ENCODE results near the gene KRTAP4-2.
"Not testable (repeated sequence)": the region's sequence is repeated elsewhere in the genome, so short reads cannot be mapped to it uniquely, and the experiment has no call there.

Gene KRTAP4-2

DNA sequence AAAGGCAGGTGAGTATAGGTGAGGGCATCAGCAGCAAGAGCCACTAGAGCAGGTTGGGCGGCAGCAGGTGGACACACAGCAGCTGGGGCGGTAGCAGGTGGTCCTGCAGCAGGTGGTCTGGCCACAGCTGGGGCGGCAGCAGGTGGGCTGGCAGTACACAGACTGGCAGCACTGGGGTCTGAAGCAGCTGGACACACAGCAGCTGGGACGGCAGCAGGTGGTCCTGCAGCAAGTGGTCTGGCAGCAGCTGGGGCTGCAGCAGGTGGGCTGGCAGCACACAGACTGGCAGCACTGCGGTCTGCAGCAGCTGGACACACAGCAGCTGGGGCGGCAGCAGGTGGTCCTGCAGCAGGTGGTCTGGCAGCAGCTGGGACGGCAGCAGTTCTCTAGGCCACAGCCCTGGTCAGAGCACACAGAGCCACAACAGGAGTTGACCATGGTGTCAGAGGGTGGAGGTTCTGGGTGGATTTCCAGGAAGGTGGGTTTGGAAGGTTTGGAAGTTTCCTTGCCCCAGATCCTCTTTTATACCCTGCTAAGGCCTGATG lies at the start of gene KRTAP4-2:
KRTAP4-2 (minus strand) TSS at position 495 of the 545 bp plus-strand sequence; CDS start at position 438, 57 bp downstream.
- no peak within 1 kb of the TSS for H3K4me3 ChIP-seq (ENCODE audit: insufficient read length, low read depth)
- H3K36me3 ChIP-seq (ENCODE audit: insufficient read depth, insufficient read length, low read length): no peaks in the 10 kb centered on the region
- no peaks in the 10 kb centered on the region for H3K9me3 ChIP-seq (ENCODE audit: insufficient read depth, low read length)
- no peak within 1 kb of the TSS for H3K9ac ChIP-seq (ENCODE audit: insufficient read length, low read depth)
- TF ChIP-seq SUZ12 (IDR thresholded peaks at IDR 0.05; ENCODE audit: extremely low read depth, insufficient read depth, insufficient read length) (no peak), YY1 (IDR thresholded peaks at IDR 0.05; ENCODE audit: insufficient read depth, insufficient read length) (no peak), ZNF274 (IDR thresholded peaks at IDR 0.05; ENCODE audit: low read depth, low read length) (no peak)
- DNase-seq (ENCODE audit: low read depth, low spot score): no peak
- no peaks in the 10 kb centered on the region for H3K27me3 ChIP-seq (ENCODE audit: insufficient read depth, insufficient read length)
- H3K4me1 ChIP-seq (ENCODE audit: insufficient read depth, insufficient read length): no peaks in the 10 kb centered on the region

DNA sequence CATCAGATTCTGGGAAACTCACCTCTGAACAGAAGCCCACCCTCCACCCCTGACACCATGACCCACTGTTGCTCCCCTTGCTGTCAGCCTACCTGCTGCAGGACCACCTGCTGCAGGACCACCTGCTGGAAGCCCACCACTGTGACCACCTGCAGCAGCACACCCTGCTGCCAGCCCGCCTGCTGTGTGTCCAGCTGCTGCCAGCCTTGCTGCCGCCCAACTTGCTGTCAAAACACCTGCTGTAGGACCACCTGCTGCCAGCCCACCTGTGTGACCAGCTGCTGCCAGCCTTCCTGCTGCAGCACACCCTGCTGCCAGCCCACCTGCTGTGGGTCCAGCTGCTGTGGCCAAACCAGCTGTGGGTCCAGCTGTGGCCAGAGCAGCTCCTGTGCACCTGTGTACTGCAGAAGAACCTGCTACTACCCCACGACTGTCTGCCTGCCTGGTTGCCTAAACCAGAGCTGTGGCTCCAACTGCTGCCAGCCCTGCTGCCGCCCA lies 48.6 kb upstream of the KRTAP4-2 start, which contains the start of gene KRTAP9-2:
KRTAP9-2 (plus strand) TSS at position 51 of the 498 bp plus-strand sequence; CDS start at position 58, 7 bp downstream.
- not testable (repeated sequence) for DNase-seq (ENCODE audit: low read depth, low spot score); H3K4me3 ChIP-seq (ENCODE audit: insufficient read length, low read depth); H3K9me3 ChIP-seq (ENCODE audit: insufficient read depth, low read length); H3K27me3 ChIP-seq (ENCODE audit: insufficient read depth, insufficient read length); H3K4me1 ChIP-seq (ENCODE audit: insufficient read depth, insufficient read length); H3K9ac ChIP-seq (ENCODE audit: insufficient read length, low read depth); H3K36me3 ChIP-seq (ENCODE audit: insufficient read depth, insufficient read length, low read length)

DNA sequence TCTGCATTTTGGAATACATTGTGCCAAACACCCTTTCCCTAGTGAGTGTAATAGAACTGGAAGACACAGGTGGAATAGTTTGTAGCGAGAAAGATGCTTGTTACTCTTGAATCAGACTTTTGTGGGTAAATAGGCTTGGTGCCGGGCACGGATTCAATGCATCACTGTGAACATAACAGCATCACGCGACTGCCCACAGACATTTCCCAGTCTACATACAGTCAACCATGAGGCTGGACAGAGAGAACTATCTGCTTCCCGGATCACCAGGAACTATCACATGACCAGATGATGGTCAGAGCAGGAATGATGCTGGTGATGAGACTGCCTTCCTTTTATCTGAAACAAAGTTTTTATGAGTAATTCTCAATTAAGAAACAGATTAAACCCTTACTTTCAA lies 48.0 kb upstream of the KRTAP4-2 start:
- Histone ChIP-seq H3K27me3 (ENCODE audit: insufficient read depth, insufficient read length) (no peaks in the 10 kb centered on the region), H3K9ac (ENCODE audit: insufficient read length, low read depth) (no peak overlapping the region), H3K9me3 (ENCODE audit: insufficient read depth, low read length) (no peaks in the 10 kb centered on the region), H3K4me1 (ENCODE audit: insufficient read depth, insufficient read length) (no peaks in the 10 kb centered on the region), H3K4me3 (ENCODE audit: insufficient read length, low read depth) (no peak overlapping the region), H3K36me3 (ENCODE audit: insufficient read depth, insufficient read length, low read length) (no peaks in the 10 kb centered on the region)
- no peak for DNase-seq (ENCODE audit: low read depth, low spot score)
- TF ChIP-seq SUZ12 (IDR thresholded peaks at IDR 0.05; ENCODE audit: extremely low read depth, insufficient read depth, insufficient read length) (no peak), YY1 (IDR thresholded peaks at IDR 0.05; ENCODE audit: insufficient read depth, insufficient read length) (no peak), ZNF274 (IDR thresholded peaks at IDR 0.05; ENCODE audit: low read depth, low read length) (no peak)

DNA sequence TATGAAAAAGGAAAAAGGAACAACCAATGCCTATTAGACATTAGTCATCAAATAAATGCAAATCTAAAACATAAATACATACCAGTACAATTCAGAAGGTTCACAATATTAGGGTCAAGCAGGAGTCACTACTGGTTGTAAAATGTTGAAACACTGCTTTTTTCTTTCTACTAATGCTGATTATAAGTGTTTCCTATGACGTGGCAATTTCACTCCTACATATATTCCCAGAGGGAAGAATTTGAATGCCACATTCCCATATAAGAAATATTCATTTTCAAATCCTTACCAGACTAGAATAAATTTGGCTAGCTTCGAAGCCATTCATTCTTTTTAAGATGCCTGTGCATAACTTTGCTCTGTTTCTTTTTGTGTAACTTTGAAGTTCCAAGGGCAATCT lies 45.8 kb upstream of the KRTAP4-2 start:
- Histone ChIP-seq H3K4me3 (ENCODE audit: insufficient read length, low read depth) (no peak overlapping the region), H3K36me3 (ENCODE audit: insufficient read depth, insufficient read length, low read length) (no peaks in the 10 kb centered on the region), H3K27me3 (ENCODE audit: insufficient read depth, insufficient read length) (no peaks in the 10 kb centered on the region), H3K9ac (ENCODE audit: insufficient read length, low read depth) (no peak overlapping the region), H3K9me3 (ENCODE audit: insufficient read depth, low read length) (no peaks in the 10 kb centered on the region), H3K4me1 (ENCODE audit: insufficient read depth, insufficient read length) (no peaks in the 10 kb centered on the region)
- no peak for DNase-seq (ENCODE audit: low read depth, low spot score)
- TF ChIP-seq SUZ12 (IDR thresholded peaks at IDR 0.05; ENCODE audit: extremely low read depth, insufficient read depth, insufficient read length): no peak
- TF ChIP-seq YY1 (IDR thresholded peaks at IDR 0.05; ENCODE audit: insufficient read depth, insufficient read length): no peak

DNA sequence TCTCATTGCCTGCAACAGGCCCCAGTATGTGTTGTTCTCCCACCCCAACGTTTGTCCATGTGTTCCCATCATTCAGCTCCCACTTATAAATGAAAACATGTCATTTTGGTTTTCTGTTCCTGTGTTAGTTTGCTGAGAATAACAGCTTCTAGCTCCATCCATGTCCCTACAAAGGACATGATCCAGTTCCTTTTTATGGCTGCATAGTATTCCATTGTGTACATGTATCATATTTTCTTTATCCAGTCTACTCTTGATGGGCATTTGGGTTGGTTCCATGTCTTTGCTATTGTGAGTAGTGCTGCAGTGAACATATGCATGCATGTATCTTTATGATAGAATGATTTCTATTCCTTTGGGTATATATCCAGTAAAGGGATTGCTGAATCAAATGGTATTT lies 37.7 kb upstream of the KRTAP4-2 start:
- Histone ChIP-seq H3K4me3 (ENCODE audit: insufficient read length, low read depth) (no peak overlapping the region), H3K4me1 (ENCODE audit: insufficient read depth, insufficient read length) (no peaks in the 10 kb centered on the region), H3K9ac (ENCODE audit: insufficient read length, low read depth) (no peak overlapping the region), H3K9me3 (ENCODE audit: insufficient read depth, low read length) (no peaks in the 10 kb centered on the region), H3K27me3 (ENCODE audit: insufficient read depth, insufficient read length) (no peaks in the 10 kb centered on the region), H3K36me3 (ENCODE audit: insufficient read depth, insufficient read length, low read length) (no peaks in the 10 kb centered on the region)
- TF ChIP-seq ZNF274 (IDR thresholded peaks at IDR 0.05; ENCODE audit: low read depth, low read length): no peak
- no peak for TF ChIP-seq YY1 (IDR thresholded peaks at IDR 0.05; ENCODE audit: insufficient read depth, insufficient read length)
- no peak for TF ChIP-seq SUZ12 (IDR thresholded peaks at IDR 0.05; ENCODE audit: extremely low read depth, insufficient read depth, insufficient read length)
- no peak for DNase-seq (ENCODE audit: low read depth, low spot score)

DNA sequence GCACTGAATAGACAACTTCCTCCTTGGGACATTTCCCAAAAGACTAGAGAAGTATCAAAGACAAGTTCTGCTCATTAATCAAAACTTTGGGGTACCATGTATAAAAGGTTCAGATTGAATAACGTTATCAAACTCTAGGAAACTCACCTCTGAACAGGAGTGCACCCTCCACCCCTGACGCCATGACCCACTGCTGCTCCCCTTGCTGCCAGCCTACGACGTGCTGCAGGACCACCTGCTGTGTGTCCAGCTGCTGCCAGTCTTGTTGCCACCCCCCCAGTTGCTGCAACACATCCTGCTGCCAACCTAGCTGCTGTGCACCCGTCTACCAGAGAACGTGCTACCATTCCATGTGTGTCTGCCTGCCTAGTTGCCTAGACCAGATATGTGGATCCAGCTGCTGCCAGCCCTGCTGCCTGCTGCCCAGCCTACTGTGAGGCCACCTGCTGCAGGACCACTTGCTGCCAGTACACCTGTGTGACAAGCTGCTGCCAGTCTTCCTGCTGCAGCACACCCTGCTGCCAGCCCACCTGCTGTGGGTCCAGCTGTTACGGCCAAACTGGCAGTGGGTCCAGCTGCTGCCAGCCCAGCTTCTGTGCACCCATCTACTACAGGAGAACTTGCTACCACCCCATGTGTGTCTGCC lies 34.6 kb upstream of the KRTAP4-2 start:
- TF ChIP-seq YY1 (IDR thresholded peaks at IDR 0.05; ENCODE audit: insufficient read depth, insufficient read length) (no peak), ZNF274 (IDR thresholded peaks at IDR 0.05; ENCODE audit: low read depth, low read length) (no peak), SUZ12 (IDR thresholded peaks at IDR 0.05; ENCODE audit: extremely low read depth, insufficient read depth, insufficient read length) (no peak)
- Histone ChIP-seq H3K4me3 (ENCODE audit: insufficient read length, low read depth) (no peak overlapping the region), H3K27me3 (ENCODE audit: insufficient read depth, insufficient read length) (no peaks in the 10 kb centered on the region), H3K4me1 (ENCODE audit: insufficient read depth, insufficient read length) (no peaks in the 10 kb centered on the region), H3K36me3 (ENCODE audit: insufficient read depth, insufficient read length, low read length) (no peaks in the 10 kb centered on the region), H3K9ac (ENCODE audit: insufficient read length, low read depth) (no peak overlapping the region), H3K9me3 (ENCODE audit: insufficient read depth, low read length) (peaks cover 6% of the 10 kb centered on the region; the same call in 1 of the 2 replicates)
- DNase-seq (ENCODE audit: low read depth, low spot score): no peak

DNA sequence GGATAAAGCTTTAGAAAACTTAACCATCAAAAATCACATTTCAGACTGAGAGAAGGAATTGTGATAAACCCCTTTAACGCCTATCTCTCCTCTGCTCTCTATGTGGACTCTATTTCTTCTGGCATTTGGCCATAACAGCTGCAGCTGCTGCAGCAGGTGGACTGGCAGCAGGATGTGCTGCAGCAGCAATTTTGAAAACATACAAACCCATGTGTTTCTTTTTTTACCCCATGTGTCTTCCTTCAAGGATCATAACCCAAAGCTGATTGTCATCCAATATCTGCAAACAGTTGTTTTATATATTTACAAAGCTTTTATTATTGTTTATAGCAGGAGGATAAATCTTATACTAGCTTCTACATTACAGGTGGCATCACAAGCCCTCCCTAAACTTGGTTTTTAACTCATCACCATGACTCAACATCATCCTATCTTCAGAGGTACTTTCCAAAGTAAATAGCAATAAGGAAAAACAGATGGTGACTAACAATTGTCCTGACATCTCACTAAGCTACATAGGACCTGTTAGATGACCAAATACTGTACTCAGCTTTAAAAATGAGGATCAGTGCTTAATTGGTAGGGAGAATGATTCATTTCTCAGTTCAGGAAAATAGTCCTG lies 33.9 kb upstream of the KRTAP4-2 start:
- H3K27me3 ChIP-seq (ENCODE audit: insufficient read depth, insufficient read length): no peaks in the 10 kb centered on the region
- DNase-seq (ENCODE audit: low read depth, low spot score): no peak
- no peak overlapping the region for H3K9ac ChIP-seq (ENCODE audit: insufficient read length, low read depth)
- no peak for TF ChIP-seq ZNF274 (IDR thresholded peaks at IDR 0.05; ENCODE audit: low read depth, low read length)
- no peak for TF ChIP-seq YY1 (IDR thresholded peaks at IDR 0.05; ENCODE audit: insufficient read depth, insufficient read length)
- TF ChIP-seq SUZ12 (IDR thresholded peaks at IDR 0.05; ENCODE audit: extremely low read depth, insufficient read depth, insufficient read length): no peak
- H3K4me1 ChIP-seq (ENCODE audit: insufficient read depth, insufficient read length): no peaks in the 10 kb centered on the region
- no peak overlapping the region for H3K4me3 ChIP-seq (ENCODE audit: insufficient read length, low read depth)
- H3K9me3 ChIP-seq (ENCODE audit: insufficient read depth, low read length): peaks cover 12% of the 10 kb centered on the region
- no peaks in the 10 kb centered on the region for H3K36me3 ChIP-seq (ENCODE audit: insufficient read depth, insufficient read length, low read length)
